ENCODE measurements around the gene EHD3. TPM values are rescaled to one million over a fixed set of nuclear protein-coding genes. Genes with fewer than 3 reads are reported as not detected.

Gene EHD3
- total and polyA plus RNA-seq, 2 of the 8 experiments (the other 6 are each of a cell fraction or from before 2014, with no cell fraction given) = 9.3 to 12.0 TPM

DNA sequence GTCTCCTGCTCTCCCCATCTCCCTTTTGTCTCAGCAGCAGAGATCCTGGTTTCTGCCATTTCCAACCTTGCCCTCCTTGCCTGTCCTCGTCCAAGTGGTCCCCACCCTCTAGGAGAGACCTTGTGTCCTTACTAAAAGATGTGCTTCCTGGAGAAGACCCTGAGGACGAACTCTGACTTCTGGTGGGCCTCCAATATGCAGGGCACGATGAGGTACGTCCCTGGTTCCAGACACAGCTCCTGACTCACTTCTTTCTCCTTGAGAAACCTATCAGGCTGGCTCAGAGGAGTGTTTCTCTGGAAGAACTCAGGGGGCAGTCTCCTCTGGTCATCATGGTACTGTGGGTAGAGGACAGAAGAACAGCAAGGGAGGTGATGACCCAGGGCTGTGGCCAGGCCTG is 44.8 kb upstream of the EHD3 start:
- Histone ChIP-seq H3K4me3 (ENCODE audit: extremely low read depth in 1 of 4, insufficient read depth in 2 of 4, low read depth in 3 of 4, low read length in 4 of 4) (no peak overlapping the region), H3K36me3 (ENCODE audit: control insufficient read depth in 2 of 4, insufficient read depth in 4 of 4, low read length in 3 of 4) (no peaks in the 10 kb centered on the region), H3K9ac (replicated peaks in 1 of 4; ENCODE audit: extremely low read depth in 1 of 4, low read depth in 3 of 4, low read length in 3 of 4) (no peak overlapping the region), H3K9me3 (ENCODE audit: insufficient read depth in 2 of 2, low read depth in 1 of 2, low read length in 1 of 2) (no peaks in the 10 kb centered on the region), H2BK120ac (replicated peaks; ENCODE audit: low read depth, low read length) (no peak overlapping the region), H3K18ac (ENCODE audit: extremely low read depth, low read length) (no peak overlapping the region), H2BK15ac (ENCODE audit: low read length) (no peak overlapping the region), H3K4ac (replicated peaks; ENCODE audit: insufficient read length, low read depth, low read length) (no peak overlapping the region), H3K27me3 (replicated peaks in 1 of 4; ENCODE audit: control insufficient read depth in 3 of 4, extremely low read depth in 1 of 4, insufficient read depth in 3 of 4, low read length in 3 of 4) (no peaks in the 10 kb centered on the region; a peak in 1 of 7 replicates), H3K4me2 (ENCODE audit: insufficient read depth in 1 of 2, low read depth in 2 of 2, low read length in 2 of 2) (no peak overlapping the region), H2AK5ac (ENCODE audit: low read depth, low read length) (no peak overlapping the region), H3K14ac (ENCODE audit: insufficient read length) (no peak overlapping the region), H3K23ac (ENCODE audit: insufficient read length) (no peak overlapping the region), H3K79me2 (ENCODE audit: control insufficient read depth in 1 of 2, insufficient read depth in 2 of 2, low read length in 2 of 2) (no peaks in the 10 kb centered on the region), H4K8ac (ENCODE audit: extremely low read depth, insufficient read depth, low read length) (no peak overlapping the region), H2BK12ac (ENCODE audit: low read depth, low read length) (no peak overlapping the region), H4K91ac (replicated peaks; ENCODE audit: insufficient read length, low read length) (no peak overlapping the region), H3K23me2 (ENCODE audit: low read depth, low read length) (0 out of 2 replicates have a peak, but pooled peaks cover 2% of the 10 kb centered on the region), H2AFZ (ENCODE audit: low read length) (no peak overlapping the region), H4K20me1 (replicated peaks in 1 of 2; ENCODE audit: control insufficient read depth in 1 of 2, insufficient read depth in 2 of 2, low read length in 2 of 2) (no peaks in the 10 kb centered on the region), H2BK5ac (ENCODE audit: low read depth, low read length) (no peak overlapping the region), H3K27ac (ENCODE audit: low read depth, low read length) (no peak overlapping the region), H4K5ac (ENCODE audit: insufficient read length, low read depth, low read length) (no peak overlapping the region), H3K4me1 (replicated peaks in 1 of 4; ENCODE audit: control insufficient read depth in 3 of 4, insufficient read depth in 4 of 4, low read length in 3 of 4) (no peaks in the 10 kb centered on the region; a peak in 1 of 7 replicates), H2BK20ac (ENCODE audit: low read length) (no peak overlapping the region), H3K56ac (replicated peaks; ENCODE audit: insufficient read length, low read depth, low read length) (no peak overlapping the region), H3K79me1 (ENCODE audit: low read depth, low read length) (no peaks in the 10 kb centered on the region)
- DNase-seq (ENCODE audit: low read depth in 1 of 2, low spot score in 2 of 2) = no peak
- FAIRE-seq = no peak
- ChIA-PET CTCF (ENCODE audit: partially characterized antibody) (interaction anchor here (0.6 to 1.3 kb wide), 3 partner anchors 145 to 399 kb away, joined by 3 read pairs; no protein-coding TSS in a partner anchor), POLR2A (ENCODE audit: partially characterized antibody) (interaction anchor here (1.4 kb wide), 1 partner anchor 108 kb away, joined by 3 read pairs; no protein-coding TSS in a partner anchor)
- 79% methylated on average over 4 of the region's 4 CpGs; no CpG with 5 or more reads in 1 of the 2 experiments for WGBS, 2 experiments (ENCODE audit: extremely low coverage in 1 of 2, insufficient coverage in 1 of 2, insufficient read length in 1 of 2, insufficient replicate concordance in 2 of 2, low coverage in 1 of 2, low lambda C conversion rate in 2 of 2, missing lambda C conversion rate in 1 of 2)
- no peak for TF ChIP-seq RNF2 (IDR thresholded peaks at IDR 0.05; ENCODE audit: borderline replicate concordance, low read depth, low read length, missing control alignments, poor library complexity, severe bottlenecking)
- TF ChIP-seq CREB1 (IDR thresholded peaks at IDR 0.05) = no peak
- no peak for TF ChIP-seq SP4 (IDR thresholded peaks at IDR 0.05; ENCODE audit: low read length)
- no peak for TF ChIP-seq SP2 (IDR thresholded peaks at IDR 0.05; ENCODE audit: low read length)
- no peak for TF ChIP-seq NANOG (IDR thresholded peaks at IDR 0.05; ENCODE audit: insufficient read depth, low read depth, low read length, poor library complexity, severe bottlenecking)
- TF ChIP-seq SAP30 (IDR thresholded peaks at IDR 0.05; ENCODE audit: insufficient read depth, insufficient replicate concordance, low read length) = no peak
- TF ChIP-seq RBBP5 (IDR thresholded peaks at IDR 0.05; ENCODE audit: borderline replicate concordance, low read depth, low read length) = no peak
- TF ChIP-seq PHF8 (conservative IDR thresholded peaks at IDR 0.05; ENCODE audit: low read depth, low read length) = no peak
- TF ChIP-seq KDM4A (IDR thresholded peaks at IDR 0.05; ENCODE audit: low read depth, low read length, severe bottlenecking) = no peak
- no peak for TF ChIP-seq TEAD4 (IDR thresholded peaks at IDR 0.05; ENCODE audit: low read depth, low read length)
- TF ChIP-seq, protein P1, sequence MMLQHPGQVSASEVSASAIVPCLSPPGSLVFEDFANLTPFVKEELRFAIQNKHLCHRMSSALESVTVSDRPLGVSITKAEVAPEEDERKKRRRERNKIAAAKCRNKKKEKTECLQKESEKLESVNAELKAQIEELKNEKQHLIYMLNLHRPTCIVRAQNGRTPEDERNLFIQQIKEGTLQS (IDR thresholded peaks at IDR 0.05; ENCODE audit: insufficient read depth, low read depth, low read length) = no peak
- no peak for TF ChIP-seq POLR2A (IDR thresholded peaks at IDR 0.05; ENCODE audit: control extremely low read depth in 1 of 2, low read depth in 2 of 2, low read length in 2 of 2)
- TF ChIP-seq TAF1 (IDR thresholded peaks at IDR 0.05; ENCODE audit: low read depth, low read length) = no peak
- no peak for TF ChIP-seq TCF12 (IDR thresholded peaks at IDR 0.05; ENCODE audit: low read depth, low read length)

Data from H1 (cell line).